HCT116 (cell line): Measurements from ENCODE around the gene HMCN1. TPM values are rescaled to one million over a fixed set of nuclear protein-coding genes. Genes with fewer than 3 reads are reported as not detected.

Experiments used
- ATAC-seq: fragments of 200-7000 bp; cut with Tn5 transposase; 2 replicates; pipeline ENCODE4 v1.9.1; 2020; ENCODE audit warnings: mild to moderate bottlenecking, moderate library complexity
- BruUV-seq: library from RNA; stranded (reverse); fragments of 400-500 nt; replicated peaks from 2 replicates; lab custom pipeline; 2021; lab: Mats Ljungman, UMichigan
- CTCF ChIA-PET: fragments of 300-600 bp; sonication (Branson Sonifier 250); formaldehyde crosslinking; loops from one replicate; lab custom pipeline; 2021; ENCODE audit warnings: antibody characterized with exemption; lab: Charles Lee
- POLR2A ChIA-PET: fragments of 300-600, 350-600 bp; sonication (Branson Sonifier 250); formaldehyde crosslinking; loops from one replicate; lab custom pipeline; 2021; ENCODE audit warnings: antibody characterized with exemption; lab: Charles Lee
- RAD21 ChIA-PET, 2 experiments: fragments of 300-600 bp; sonication (Branson Sonifier 250); formaldehyde crosslinking; loops; one replicate each; lab custom pipeline; 2023; ENCODE audit warnings: low total read pairs in 2 of 2; ENCODE audit not compliant: uncharacterized antibody in 2 of 2, unreplicated experiment in 2 of 2, low non-redundant PET in 1 of 2; lab: Charles Lee
- DNase-seq: peaks from one replicate; pipeline ENCODE4 v3.0.0-alpha.2; 2010; ENCODE audit warnings: low read depth, low spot score
- H2AFZ ChIP-seq: fragments of 200-600 bp; shearing (Covaris generic), sonication (generic); 2 replicates; pipeline ENCODE4 v1.6.1; 2017; ENCODE audit warnings: low read depth, mixed run types, mixed read lengths, antibody characterized with exemption, low read length; ENCODE audit not compliant: poor library complexity, severe bottlenecking
- H3K27ac ChIP-seq: 2 replicates; pipeline ENCODE4 v1.5.1; 2012; ENCODE audit warnings: low read depth, low read length
- H3K27me3 ChIP-seq: fragments of 200-600 bp; sonication (generic); 2 replicates; pipeline ENCODE4 v1.6.1; 2016; ENCODE audit warnings: mixed run types, low read length, mixed read lengths; ENCODE audit not compliant: insufficient read depth
- H3K36me3 ChIP-seq, 2 experiments: fragments of 200-500 bp in 1 of 2; fragments of 200-600 bp in 1 of 2; sonication (Bioruptor generic) in 1 of 2; sonication (generic) in 1 of 2; 2 replicates each; pipeline versions ENCODE4 v1.5.1 to v1.6.1; 2014 to 2016; ENCODE audit warnings: low read length in 2 of 2, inconsistent platforms in 1 of 2, mixed read lengths in 1 of 2, mixed run types in 1 of 2; ENCODE audit not compliant: insufficient read depth in 2 of 2, control insufficient read depth in 1 of 2
- H3K4me1 ChIP-seq, 2 experiments: fragments of 200-600 bp in 1 of 2; sonication (generic) in 1 of 2; 2 replicates each; pipeline versions ENCODE4 v1.5.1 to v1.6.1; 2012 to 2017; ENCODE audit warnings: low read length in 2 of 2, inconsistent platforms in 1 of 2, mild to moderate bottlenecking in 1 of 2, mixed read lengths in 1 of 2, mixed run types in 1 of 2, moderate library complexity in 1 of 2; ENCODE audit not compliant: insufficient read depth in 2 of 2, control insufficient read depth in 1 of 2
- H3K4me2 ChIP-seq: fragments of 200-600 bp; sonication (generic); 2 replicates; pipeline ENCODE4 v1.6.1; 2017; ENCODE audit warnings: mixed run types, low read length, mixed read lengths
- H3K4me3 ChIP-seq, 2 experiments: fragments of 200-600 bp in 1 of 2; sonication (generic) in 1 of 2; replicated peaks in 1 of 2; 2 replicates each; pipeline ENCODE4 v1.5.1; 2011 to 2016; ENCODE audit warnings: low read length in 2 of 2, control low read depth in 1 of 2, low read depth in 1 of 2, mild to moderate bottlenecking in 1 of 2, mixed read lengths in 1 of 2, mixed run types in 1 of 2
- H3K79me2 ChIP-seq: fragments of 200-600 bp; sonication (generic); 2 replicates; pipeline ENCODE4 v1.6.1; 2017; ENCODE audit warnings: mild to moderate bottlenecking, mixed run types, low read length, moderate library complexity, mixed read lengths; ENCODE audit not compliant: insufficient read depth
- H3K9ac ChIP-seq: fragments of 200-600 bp; sonication (generic); 2 replicates; pipeline ENCODE4 v1.6.1; 2016; ENCODE audit warnings: low read length, mixed read lengths
- H3K9me2 ChIP-seq: fragments of 200-600 bp; sonication (generic), shearing (Covaris generic); 2 replicates; pipeline ENCODE4 v1.6.1; 2017; ENCODE audit warnings: mixed run types, mild to moderate bottlenecking, moderate library complexity; ENCODE audit not compliant: insufficient read depth
- H3K9me3 ChIP-seq, 2 experiments: fragments of 200-500 bp in 1 of 2; fragments of 200-600 bp in 1 of 2; sonication (Bioruptor generic) in 1 of 2; sonication (generic) in 1 of 2; 2 replicates each; pipeline ENCODE4 v1.6.1; 2014 to 2017; ENCODE audit warnings: low read length in 2 of 2, mixed read lengths in 2 of 2, inconsistent platforms in 1 of 2, low read depth in 1 of 2, mild to moderate bottlenecking in 1 of 2, mixed run types in 1 of 2, moderate library complexity in 1 of 2; ENCODE audit not compliant: control insufficient read depth in 1 of 2, insufficient read depth in 1 of 2
- H4K20me1 ChIP-seq: fragments of 200-600 bp; sonication (generic), shearing (Covaris generic); 2 replicates; pipeline ENCODE4 v1.6.1; 2017; ENCODE audit warnings: mixed run types, mild to moderate bottlenecking, moderate library complexity; ENCODE audit not compliant: insufficient read depth
- CTCF ChIP-seq, 3 experiments: fragments of 200-600 bp in 1 of 3; sonication (generic) in 1 of 3; IDR thresholded peaks in 2 of 3; conservative IDR thresholded peaks in 1 of 3; 2 replicates each; pipeline ENCODE4 v1.5.1; 2012 to 2017; ENCODE audit warnings: low read depth in 2 of 3, low read length in 2 of 3, antibody characterized with exemption in 1 of 3, borderline replicate concordance in 1 of 3, control low read depth in 1 of 3, mild to moderate bottlenecking in 1 of 3, mixed read lengths in 1 of 3, mixed run types in 1 of 3, moderate library complexity in 1 of 3; ENCODE audit not compliant: insufficient read depth in 1 of 3
- EGR1 ChIP-seq: IDR thresholded peaks from 2 replicates; pipeline ENCODE4 v1.6.1; 2012; ENCODE audit warnings: low read depth
- EZH2 ChIP-seq: fragments of 200-600 bp; sonication (generic); IDR thresholded peaks from 2 replicates; pipeline ENCODE4 v1.6.1; 2017; ENCODE audit warnings: antibody characterized with exemption, mixed run types
- ZFX ChIP-seq: fragments of 450-650 bp; IDR thresholded peaks from 2 replicates; pipeline ENCODE4 v1.6.1; 2017
- intact Hi-C: fragments of 100-400 bp; cut with micrococcal nuclease; formaldehyde crosslinking; loops from 2 replicates; pipeline ENCODE4 v1.10.0; 2022
- total RNA-seq: library from RNA; stranded (reverse); gene quantifications from one replicate; pipeline ENCODE4 v1.2.1, GENCODE V29; 2021; ENCODE audit not compliant: unreplicated experiment

The HMCN1 gene
- total RNA-seq, 1 experiment from 2014 or later: 0.59 TPM

- POLR2A ChIA-PET: no interaction called here
- H3K4me1 ChIP-seq: peaks cover 0 to 7% of the 10 kb centered on the region in 2 experiments; a peak in 3 of 4 replicates
- no peak overlapping the region for H3K4me2 ChIP-seq
- intact Hi-C loops: no loop called here
- no peaks in the 10 kb centered on the region for H3K9me3 ChIP-seq
- no peaks in the 10 kb centered on the region for H3K79me2 ChIP-seq
- CTCF ChIA-PET: no interaction called here
- DNase-seq: no peak
- no peak overlapping the region for H3K9ac ChIP-seq
- no peaks in the 10 kb centered on the region for H3K9me2 ChIP-seq
- no peaks in the 10 kb centered on the region for H4K20me1 ChIP-seq
- TF ChIP-seq EZH2 (no peak), EGR1 (no peak)
- TF ChIP-seq, all 23 proteins: peak for 0
- H3K27me3 ChIP-seq: no peaks in the 10 kb centered on the region
- no peak overlapping the region for H3K4me3 ChIP-seq
- no peak overlapping the region for H3K27ac ChIP-seq
- RAD21 ChIA-PET: no interaction called here
- BruUV-seq: no TSS peak
- no peak overlapping the region for H2AFZ ChIP-seq
- H3K36me3 ChIP-seq: no peaks in the 10 kb centered on the region
- ATAC-seq: no peak
These were observed 18.1 kb upstream of the HMCN1 start for GRCh38 chr1:185716095-185716494.

GRCh38 chr1:185719021-185719420 lies 15.2 kb upstream of the HMCN1 start:
- no peaks in the 10 kb centered on the region for H3K36me3 ChIP-seq
- H3K4me2 ChIP-seq: peak overlapping the region; percentile 19; the same call in 1 of the 2 replicates
- H3K9me2 ChIP-seq: no peaks in the 10 kb centered on the region
- H4K20me1 ChIP-seq: no peaks in the 10 kb centered on the region
- BruUV-seq: no TSS peak
- ChIA-PET RAD21 (no interaction called here), CTCF (interaction anchor here (0.8 to 2.3 kb wide), 2 partner anchors 15 to 491 kb away, joined by 3 to 13 read pairs; no protein-coding TSS in a partner anchor), POLR2A (no interaction called here)
- intact Hi-C loops: no loop called here
- H3K9ac ChIP-seq: no peak overlapping the region
- H3K4me1 ChIP-seq: peaks cover 0 to 7% of the 10 kb centered on the region in 2 experiments; a peak in 3 of 4 replicates
- no peaks in the 10 kb centered on the region for H3K27me3 ChIP-seq
- TF ChIP-seq ZFX (no peak), CTCF (IDR thresholded peaks at IDR 0.05 in 2 of 3, conservative IDR thresholded peaks at IDR 0.05 in 1 of 3; ENCODE audit: borderline replicate concordance in 1 of 3, insufficient read depth in 1 of 3, low read depth in 2 of 3, low read length in 2 of 3) (peak in 2 of 3 experiments; percentile 40 to 46; a peak in 4 of 6 replicates)
- no peak overlapping the region for H3K27ac ChIP-seq
- no peaks in the 10 kb centered on the region for H3K9me3 ChIP-seq
- H3K4me3 ChIP-seq: no peak overlapping the region
- ATAC-seq: peak; percentile 98
- H3K79me2 ChIP-seq: no peaks in the 10 kb centered on the region
- H2AFZ ChIP-seq: peak overlapping the region; percentile 78
- peak; percentile 49 for DNase-seq
